Activated naive CD4-positive, alpha-beta T cell treated with anti-CD3 and anti-CD28 coated beads, Interleukin-2, amount 10 ng/mL, durations not matched to agents 7 days and 5 days (primary cell): ENCODE measurements around the gene CHCT1.
"Not testable (repeated sequence)": the region's sequence is repeated elsewhere in the genome, so short reads cannot be mapped to it uniquely, and the experiment has no call there.

Experiments used
- CTCF ChIA-PET: fragments of 350-600 bp; sonication (Branson Sonifier 250); formaldehyde crosslinking; loops from one replicate; lab custom pipeline; 2021; ENCODE audit warnings: antibody characterized with exemption; lab: Charles Lee
- DNase-seq: peaks from one replicate; pipeline ENCODE4 v3.0.0-alpha.2; 2020
- H3K27ac Mint-ChIP-seq: one replicate; pipeline ENCODE4 v1.8.0; 2021; ENCODE audit warnings: mild to moderate bottlenecking, moderate library complexity, mixed read lengths
- H3K27me3 Mint-ChIP-seq: one replicate; pipeline ENCODE4 v1.8.0; 2021; ENCODE audit warnings: mild to moderate bottlenecking, mixed read lengths
- H3K36me3 Mint-ChIP-seq: one replicate; pipeline ENCODE4 v1.8.0; 2021; ENCODE audit warnings: mixed read lengths
- H3K4me1 Mint-ChIP-seq: one replicate; pipeline ENCODE4 v1.8.0; 2021; ENCODE audit warnings: mixed read lengths
- H3K4me3 Mint-ChIP-seq: one replicate; pipeline ENCODE4 v1.8.0; 2021; ENCODE audit warnings: mild to moderate bottlenecking, moderate library complexity, mixed read lengths
- H3K9me3 Mint-ChIP-seq: one replicate; pipeline ENCODE4 v1.8.0; 2021; ENCODE audit warnings: mixed read lengths

The CHCT1 gene

GRCh38 chr17:60422162-60422665 is at the start of gene CHCT1:
TSS of gene CHCT1 (plus strand) at chr17:60422489. CDS start at chr17:60422593, 104 bp downstream.
- H3K27ac Mint-ChIP-seq, result no peak within 1 kb of the TSS
- H3K4me1 Mint-ChIP-seq, result peaks cover 8% of the 10 kb centered on the region
- no peaks in the 10 kb centered on the region for H3K36me3 Mint-ChIP-seq
- H3K9me3 Mint-ChIP-seq, result no peaks in the 10 kb centered on the region
- CTCF ChIA-PET, result interaction anchor here (1.2 to 1.4 kb wide), 3 partner anchors 10 to 279 kb away, joined by 3 to 5 read pairs (median 4); no protein-coding TSS in a partner anchor
- no peak for DNase-seq
- peak within 1 kb of the TSS; percentile 69 for H3K4me3 Mint-ChIP-seq
- H3K27me3 Mint-ChIP-seq, result peaks cover 19% of the 10 kb centered on the region

DNA sequence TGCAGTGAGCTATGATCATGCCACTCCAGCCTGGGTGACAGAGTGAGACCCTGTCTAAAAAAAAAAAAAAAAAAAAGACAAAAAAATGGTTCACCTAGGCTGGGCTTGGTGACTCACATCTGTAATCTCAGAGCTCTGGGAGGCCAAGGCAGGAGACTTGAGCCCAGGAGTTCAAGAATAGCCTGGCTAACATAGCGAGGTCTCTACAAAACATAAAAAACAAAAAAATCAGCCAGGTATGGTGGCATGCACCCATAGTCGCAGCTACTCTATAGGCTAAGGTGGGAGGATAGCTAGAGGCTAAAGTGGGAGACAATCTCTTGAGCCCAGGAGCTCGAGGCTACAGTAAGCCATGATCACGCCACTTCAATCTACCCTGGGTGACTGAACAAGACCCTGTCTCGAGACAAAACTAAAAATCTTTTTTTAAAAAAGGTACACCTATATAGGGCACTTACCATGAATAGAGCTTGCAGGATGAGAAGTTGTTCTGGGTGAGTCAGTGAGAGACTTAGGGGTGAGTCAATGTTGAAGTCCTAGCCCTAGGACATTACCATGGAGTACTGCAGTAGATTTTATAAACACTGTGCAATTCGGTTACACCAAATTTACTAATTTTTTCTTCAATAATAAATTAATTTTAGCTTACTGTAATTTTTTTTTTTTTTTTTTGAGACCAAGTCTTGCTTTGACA is 49.4 kb upstream of the CHCT1 start:
- H3K27ac Mint-ChIP-seq, result peak overlapping the region; percentile 45
- H3K27me3 Mint-ChIP-seq, result no peaks in the 10 kb centered on the region
- H3K4me3 Mint-ChIP-seq, result no peak overlapping the region
- CTCF ChIA-PET, result no interaction called here
- H3K4me1 Mint-ChIP-seq, result peaks cover 15% of the 10 kb centered on the region
- H3K9me3 Mint-ChIP-seq, result no peaks in the 10 kb centered on the region
- DNase-seq, result no peak
- H3K36me3 Mint-ChIP-seq, result peaks cover 4% of the 10 kb centered on the region

DNA sequence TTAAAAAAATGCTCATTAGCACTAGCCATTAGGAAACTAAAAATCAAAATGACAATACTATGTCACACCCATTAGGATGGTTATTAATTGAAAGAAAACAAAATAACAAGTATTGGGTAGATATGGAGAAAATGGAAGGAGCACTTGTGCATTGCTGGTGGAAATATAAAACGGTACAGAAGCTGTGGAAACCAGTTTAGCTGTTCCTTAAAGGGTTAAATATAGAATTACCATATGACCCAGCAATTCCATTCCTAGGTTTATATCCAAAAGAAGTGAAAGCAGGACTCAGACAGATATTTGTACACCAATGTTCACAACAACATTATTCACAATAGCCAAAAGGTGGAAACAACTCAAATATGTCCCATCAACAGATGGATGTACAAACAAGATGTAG is 44.1 kb upstream of the CHCT1 start:
- H3K27ac Mint-ChIP-seq, H3K4me3 Mint-ChIP-seq, CTCF ChIA-PET, H3K9me3 Mint-ChIP-seq, H3K27me3 Mint-ChIP-seq, H3K36me3 Mint-ChIP-seq, H3K4me1 Mint-ChIP-seq, DNase-seq: not testable (repeated sequence)

DNA sequence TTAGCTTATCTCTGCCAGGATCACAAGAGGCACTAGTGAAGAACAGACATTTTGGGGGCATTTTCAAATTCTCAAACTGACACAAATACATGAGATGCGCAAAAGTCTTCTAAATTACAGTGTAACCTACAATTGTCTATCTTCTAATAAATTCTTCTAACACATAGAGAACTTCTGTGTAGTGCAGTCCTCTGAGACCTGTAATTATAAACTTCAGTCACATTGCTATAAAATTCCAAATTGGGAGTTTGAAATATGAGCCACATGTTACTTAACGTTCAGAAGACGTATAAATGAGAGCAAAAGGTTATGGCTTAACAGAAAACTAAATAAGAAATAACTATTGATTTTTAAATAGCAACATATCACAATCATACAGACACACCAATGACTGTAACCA is 42.8 kb upstream of the CHCT1 start:
- H3K4me3 Mint-ChIP-seq, CTCF ChIA-PET, H3K36me3 Mint-ChIP-seq, H3K4me1 Mint-ChIP-seq, H3K9me3 Mint-ChIP-seq, H3K27me3 Mint-ChIP-seq, DNase-seq, H3K27ac Mint-ChIP-seq: not testable (repeated sequence)

DNA sequence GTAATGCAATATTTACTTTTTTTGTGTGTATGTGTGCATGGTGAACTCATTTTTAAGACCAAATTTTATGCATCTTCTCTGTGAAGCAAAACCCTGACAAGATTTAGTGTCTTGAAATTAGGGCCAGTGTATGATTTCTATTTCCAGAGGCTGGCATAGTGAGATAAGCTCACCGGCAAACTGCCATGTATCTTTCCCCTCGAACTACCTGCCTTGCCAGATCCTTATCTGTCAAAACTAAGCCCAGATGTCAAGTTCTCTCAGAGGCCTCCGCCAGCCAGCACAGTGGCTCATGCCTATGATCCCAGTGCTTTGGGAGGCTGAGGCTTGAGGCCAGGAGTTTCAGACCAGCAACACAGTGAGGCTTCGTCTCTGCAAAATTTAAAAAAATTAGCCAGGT is 40.3 kb upstream of the CHCT1 start:
- no peak overlapping the region for H3K4me3 Mint-ChIP-seq
- peaks cover 6% of the 10 kb centered on the region for H3K36me3 Mint-ChIP-seq
- DNase-seq, result no peak
- H3K27me3 Mint-ChIP-seq, result no peaks in the 10 kb centered on the region
- CTCF ChIA-PET, result no interaction called here
- H3K27ac Mint-ChIP-seq, result no peak overlapping the region
- no peaks in the 10 kb centered on the region for H3K9me3 Mint-ChIP-seq
- H3K4me1 Mint-ChIP-seq, result peaks cover 19% of the 10 kb centered on the region

- Mint-ChIP-seq H3K4me3 (no peak overlapping the region), H3K9me3 (no peaks in the 10 kb centered on the region), H3K36me3 (peaks cover 8% of the 10 kb centered on the region), H3K4me1 (peaks cover 22% of the 10 kb centered on the region), H3K27ac (no peak overlapping the region), H3K27me3 (no peaks in the 10 kb centered on the region)
- CTCF ChIA-PET, result no interaction called here
- DNase-seq, result no peak
These were observed 38.9 kb upstream of the CHCT1 start for GRCh38 chr17:60383379-60383778.

- DNase-seq, H3K9me3 Mint-ChIP-seq, H3K27me3 Mint-ChIP-seq, H3K4me3 Mint-ChIP-seq, H3K36me3 Mint-ChIP-seq, CTCF ChIA-PET, H3K27ac Mint-ChIP-seq: not testable (repeated sequence)
- peaks cover 33% of the 10 kb centered on the region for H3K4me1 Mint-ChIP-seq
These were observed 37.4 kb upstream of the CHCT1 start for GRCh38 chr17:60384921-60385320.

- Mint-ChIP-seq H3K27me3 (no peaks in the 10 kb centered on the region), H3K9me3 (no peaks in the 10 kb centered on the region), H3K36me3 (peaks cover 14% of the 10 kb centered on the region), H3K27ac (no peak overlapping the region), H3K4me3 (no peak overlapping the region), H3K4me1 (peaks cover 45% of the 10 kb centered on the region)
- CTCF ChIA-PET, result no interaction called here
- DNase-seq, result no peak
These were observed 35.9 kb upstream of the CHCT1 start for GRCh38 chr17:60386147-60387058.

- peaks cover 45% of the 10 kb centered on the region for H3K4me1 Mint-ChIP-seq
- no peaks in the 10 kb centered on the region for H3K9me3 Mint-ChIP-seq
- H3K27ac Mint-ChIP-seq, result no peak overlapping the region
- no peak for DNase-seq
- peaks cover 14% of the 10 kb centered on the region for H3K36me3 Mint-ChIP-seq
- peaks cover 3% of the 10 kb centered on the region for H3K27me3 Mint-ChIP-seq
- CTCF ChIA-PET, result interaction anchor here (0.6 kb wide), 1 partner anchor 65 kb away, joined by 3 read pairs; no protein-coding TSS in a partner anchor
- H3K4me3 Mint-ChIP-seq, result no peak overlapping the region
These were observed 34.6 kb upstream of the CHCT1 start for GRCh38 chr17:60387666-60388065.

GRCh38 chr17:60388742-60389141 is 33.5 kb upstream of the CHCT1 start:
- Mint-ChIP-seq H3K27ac (no peak overlapping the region), H3K36me3 (peaks cover 14% of the 10 kb centered on the region), H3K27me3 (peaks cover 3% of the 10 kb centered on the region), H3K4me1 (peaks cover 53% of the 10 kb centered on the region), H3K4me3 (no peak overlapping the region), H3K9me3 (no peaks in the 10 kb centered on the region)
- DNase-seq, result no peak
- CTCF ChIA-PET, result interaction anchor here (0.7 kb wide), 1 partner anchor 34 kb away, joined by 3 read pairs; no protein-coding TSS in a partner anchor

- no peak for DNase-seq
- Mint-ChIP-seq H3K9me3 (no peaks in the 10 kb centered on the region), H3K36me3 (peaks cover 13% of the 10 kb centered on the region), H3K4me3 (peak overlapping the region; percentile 88), H3K4me1 (peaks cover 52% of the 10 kb centered on the region), H3K27ac (no peak overlapping the region), H3K27me3 (peaks cover 3% of the 10 kb centered on the region)
- CTCF ChIA-PET, result interaction anchor here (0.7 kb wide), 1 partner anchor 224 kb away, joined by 3 read pairs; no protein-coding TSS in a partner anchor
These were observed 32.1 kb upstream of the CHCT1 start for GRCh38 chr17:60390186-60390585.

DNA sequence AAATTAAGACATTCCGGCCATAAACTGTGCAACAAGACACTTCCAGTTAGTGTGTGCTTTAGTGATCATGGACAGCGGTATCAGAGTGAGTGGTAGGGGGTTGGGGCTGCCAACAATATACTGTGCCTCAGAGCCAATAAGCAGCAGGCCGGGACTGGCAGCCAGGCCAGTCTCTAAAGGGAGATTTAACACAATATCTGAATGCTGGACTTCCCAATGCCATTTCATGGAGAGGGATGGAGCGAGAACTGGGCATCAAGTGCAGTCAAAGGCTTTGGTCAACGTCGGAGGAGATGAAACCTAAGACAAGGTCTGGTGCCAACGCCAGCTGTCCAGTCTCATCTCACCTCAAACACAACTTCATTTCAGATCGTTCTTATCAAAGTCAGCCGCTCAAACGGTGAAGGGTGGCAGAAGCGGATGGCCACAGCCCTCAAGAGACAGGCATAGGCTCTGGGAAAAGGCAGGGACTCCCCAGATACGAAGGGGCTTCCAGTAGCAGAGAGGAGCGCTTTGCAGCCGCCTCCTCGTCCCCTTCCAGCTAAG is 31.3 kb upstream of the CHCT1 start:
- CTCF ChIA-PET, result interaction anchor here (0.8 to 1.3 kb wide), 2 partner anchors 160 to 248 kb away, joined by 3 read pairs; no protein-coding TSS in a partner anchor

GRCh38 chr17:60391471-60392041 is 30.7 kb upstream of the CHCT1 start:
- H3K4me1 Mint-ChIP-seq, result peaks cover 54% of the 10 kb centered on the region
- peaks cover 3% of the 10 kb centered on the region for H3K27me3 Mint-ChIP-seq
- peak overlapping the region; percentile 98 for H3K27ac Mint-ChIP-seq
- CTCF ChIA-PET, result interaction anchor here (0.8 to 1.3 kb wide), 2 partner anchors 160 to 248 kb away, joined by 3 read pairs; no protein-coding TSS in a partner anchor
- H3K36me3 Mint-ChIP-seq, result peaks cover 11% of the 10 kb centered on the region
- peak overlapping the region; percentile 88 for H3K4me3 Mint-ChIP-seq
- H3K9me3 Mint-ChIP-seq, result no peaks in the 10 kb centered on the region
- DNase-seq, result no peak

More for the DNA sequence above, 31.3 kb upstream of the CHCT1 start:
- H3K36me3 Mint-ChIP-seq, result peaks cover 11% of the 10 kb centered on the region
- H3K27ac Mint-ChIP-seq, result peak overlapping the region; percentile 98
- H3K4me1 Mint-ChIP-seq, result peaks cover 55% of the 10 kb centered on the region
- H3K4me3 Mint-ChIP-seq, result peak overlapping the region; percentile 88
- no peaks in the 10 kb centered on the region for H3K9me3 Mint-ChIP-seq
- peak; percentile 44 for DNase-seq
- H3K27me3 Mint-ChIP-seq, result peaks cover 3% of the 10 kb centered on the region
